Common myeloid progenitor, CD34-positive (primary cell): ENCODE measurements around the gene PEX14.

Experiments
- CTCF ChIA-PET: fragments of 350-600 bp; sonication (Branson Sonifier 250); formaldehyde crosslinking; loops from one replicate; lab custom pipeline; 2021; ENCODE audit warnings: antibody characterized with exemption; lab: Charles Lee
- POLR2A ChIA-PET: fragments of 350-600 bp; sonication (Branson Sonifier 250); formaldehyde crosslinking; loops from one replicate; lab custom pipeline; 2021; ENCODE audit warnings: antibody characterized with exemption; lab: Charles Lee
- DNase-seq, 3 donors: peaks; one replicate each; pipeline versions ENCODE4 v3.0.0 to v3.0.0-alpha.2; 2013
- H3K27ac ChIP-seq, 2 experiments: 1 replicate in 1 of 2; 2 replicates in 1 of 2; pipeline ENCODE4 v1.7.0; 2013; ENCODE audit warnings: inconsistent platforms in 2 of 2, low read length in 2 of 2, mild to moderate bottlenecking in 2 of 2, low read depth in 1 of 2, moderate library complexity in 1 of 2; ENCODE audit not compliant: severe bottlenecking in 2 of 2, insufficient read depth in 1 of 2, poor library complexity in 1 of 2
- H3K27me3 ChIP-seq, 5 experiments: replicated peaks in 2 of 5; 1 replicate in 3 of 5; 2 replicates in 2 of 5; pipeline versions ENCODE4 v1.6.1 to v1.7.0; 2013; ENCODE audit warnings: low read length in 4 of 5, mild to moderate bottlenecking in 2 of 5, moderate library complexity in 2 of 5, inconsistent platforms in 1 of 5; ENCODE audit not compliant: insufficient read depth in 5 of 5, control insufficient read depth in 4 of 5
- H3K36me3 ChIP-seq, 4 experiments: 1 replicate in 2 of 4; 2 replicates in 2 of 4; pipeline versions ENCODE4 v1.6.1 to v1.7.0; 2013; ENCODE audit warnings: low read length in 3 of 4, control low read depth in 1 of 4, mild to moderate bottlenecking in 1 of 4; ENCODE audit not compliant: control insufficient read depth in 4 of 4, insufficient read depth in 4 of 4
- H3K4me1 ChIP-seq, 4 experiments: 1 replicate in 3 of 4; 2 replicates in 1 of 4; pipeline versions ENCODE4 v1.6.1 to v1.7.1; 2013; ENCODE audit warnings: low read length in 3 of 4, mild to moderate bottlenecking in 3 of 4, control low read depth in 1 of 4, inconsistent platforms in 1 of 4, moderate library complexity in 1 of 4; ENCODE audit not compliant: control insufficient read depth in 4 of 4, insufficient read depth in 4 of 4; ENCODE audit errors: control extremely low read depth in 1 of 4
- H3K4me3 ChIP-seq, 7 experiments: 1 replicate in 4 of 7; 2 replicates in 3 of 7; pipeline versions ENCODE4 v1.5.1 to v1.7.0; 2013; ENCODE audit warnings: mild to moderate bottlenecking in 7 of 7, low read length in 6 of 7, moderate library complexity in 6 of 7, inconsistent platforms in 2 of 7, low read depth in 2 of 7, control low read depth in 1 of 7; ENCODE audit not compliant: insufficient read depth in 4 of 7, control insufficient read depth in 1 of 7; ENCODE audit errors: extremely low read depth in 1 of 7
- H3K9me3 ChIP-seq, 5 experiments: 1 replicate in 4 of 5; 2 replicates in 1 of 5; pipeline versions ENCODE4 v1.6.1 to v1.7.1; 2013; ENCODE audit warnings: low read length in 4 of 5, mild to moderate bottlenecking in 2 of 5, inconsistent platforms in 1 of 5, low read depth in 1 of 5, moderate library complexity in 1 of 5; ENCODE audit not compliant: control insufficient read depth in 4 of 5, insufficient read depth in 2 of 5; ENCODE audit errors: control extremely low read depth in 1 of 5
- WGBS: methylation state at CpG from one replicate; pipeline ENCODE4 v1.1.5; 2013; ENCODE audit not compliant: insufficient coverage; 5-methylcytosine and 5-hydroxymethylcytosine counted together

The PEX14 gene

GRCh38 chr1:10616696-10617095 lies 141.9 kb downstream of the PEX14 start:
- Histone ChIP-seq H3K9me3 (no peaks in the 10 kb centered on the region), H3K36me3 (peaks cover 0 to 13% (median 7%) of the 10 kb centered on the region in 4 experiments), H3K27ac (no peak overlapping the region), H3K4me1 (no peaks in the 10 kb centered on the region), H3K27me3 (no peaks in the 10 kb centered on the region), H3K4me3 (no peak overlapping the region)
- ChIA-PET POLR2A (no interaction called here), CTCF (no interaction called here)
- DNase-seq: no peak
- 97% methylated on average over 15 of the region's 15 CpGs for WGBS

GRCh38 chr1:10617318-10617717 lies 142.6 kb downstream of the PEX14 start:
- POLR2A ChIA-PET: no interaction called here
- CTCF ChIA-PET: no interaction called here
- no peaks in the 10 kb centered on the region for H3K4me1 ChIP-seq
- DNase-seq: no peak
- WGBS: 100% methylated on average over 4 of the region's 5 CpGs
- H3K36me3 ChIP-seq: peaks cover 0 to 13% (median 7%) of the 10 kb centered on the region in 4 experiments
- H3K4me3 ChIP-seq: no peak overlapping the region
- no peaks in the 10 kb centered on the region for H3K9me3 ChIP-seq
- no peak overlapping the region for H3K27ac ChIP-seq
- no peaks in the 10 kb centered on the region for H3K27me3 ChIP-seq

GRCh38 chr1:10617931-10618885 lies 143.5 kb downstream of the PEX14 start:
- CTCF ChIA-PET: interaction anchor here (0.6 kb wide), 1 partner anchor 344 kb away, joined by 3 read pairs; no protein-coding TSS in a partner anchor
- no peaks in the 10 kb centered on the region for H3K27me3 ChIP-seq
- H3K4me3 ChIP-seq: no peak overlapping the region
- H3K36me3 ChIP-seq: peaks cover 0 to 19% (median 12%) of the 10 kb centered on the region in 4 experiments
- POLR2A ChIA-PET: no interaction called here
- no peak for DNase-seq
- over 99% methylated on average over 23 of the region's 23 CpGs for WGBS
- no peaks in the 10 kb centered on the region for H3K4me1 ChIP-seq
- no peaks in the 10 kb centered on the region for H3K9me3 ChIP-seq
- H3K27ac ChIP-seq: no peak overlapping the region

GRCh38 chr1:10620776-10621175 lies 146.0 kb downstream of the PEX14 start:
- WGBS: 97% methylated on average over 10 of the region's 12 CpGs
- Histone ChIP-seq H3K27me3 (no peaks in the 10 kb centered on the region), H3K36me3 (peaks cover 0 to 39% (median 31%) of the 10 kb centered on the region in 4 experiments), H3K4me3 (no peak overlapping the region), H3K4me1 (no peaks in the 10 kb centered on the region), H3K27ac (no peak overlapping the region), H3K9me3 (no peaks in the 10 kb centered on the region)
- ChIA-PET POLR2A (no interaction called here), CTCF (no interaction called here)
- DNase-seq: no peak

- 95% methylated on average over 9 of the region's 9 CpGs for WGBS
- Histone ChIP-seq H3K4me3 (no peak overlapping the region), H3K4me1 (no peaks in the 10 kb centered on the region), H3K27ac (no peak overlapping the region), H3K9me3 (no peaks in the 10 kb centered on the region), H3K27me3 (no peaks in the 10 kb centered on the region), H3K36me3 (peaks cover 2 to 43% (median 34%) of the 10 kb centered on the region in 4 experiments)
- ChIA-PET CTCF (interaction anchor here (1.0 kb wide), 1 partner anchor 10 kb away, joined by 3 read pairs; no protein-coding TSS in a partner anchor), POLR2A (no interaction called here)
- DNase-seq: no peak
Measured at GRCh38 chr1:10621906-10622305, 147.2 kb downstream of the PEX14 start.

- H3K4me3 ChIP-seq: no peak overlapping the region
- ChIA-PET POLR2A (no interaction called here), CTCF (no interaction called here)
- H3K36me3 ChIP-seq: peaks cover 2 to 42% (median 34%) of the 10 kb centered on the region in 4 experiments
- H3K27ac ChIP-seq: no peak overlapping the region
- H3K4me1 ChIP-seq: no peaks in the 10 kb centered on the region
- no peaks in the 10 kb centered on the region for H3K9me3 ChIP-seq
- WGBS: 98% methylated on average over 19 of the region's 24 CpGs
- no peak for DNase-seq
- no peaks in the 10 kb centered on the region for H3K27me3 ChIP-seq
Measured at GRCh38 chr1:10622910-10623685, 148.3 kb downstream of the PEX14 start.
